Bronchial epithelial cell (primary cell): ENCODE measurements around the gene CXCR4. TPM values are rescaled to one million over a fixed set of nuclear protein-coding genes. Genes with fewer than 3 reads are reported as not detected.

Source experiments
- DNase-seq: peaks from one replicate; pipeline ENCODE4 v3.0.0-alpha.2; 2010; ENCODE audit warnings: low read depth
- FAIRE-seq: peaks from 2 replicates; lab custom pipeline; 2011; peaks lifted over from hg19 to GRCh38; lab: Jason Lieb, UNC
- H3K27me3 ChIP-seq: 2 replicates; pipeline ENCODE4 v1.5.1; 2011; ENCODE audit warnings: low read length; ENCODE audit not compliant: control insufficient read depth, insufficient read depth
- H3K36me3 ChIP-seq: 2 replicates; pipeline ENCODE4 v1.5.1; 2011; ENCODE audit warnings: low read length; ENCODE audit not compliant: control insufficient read depth, insufficient read depth
- H3K4me3 ChIP-seq: 2 replicates; pipeline ENCODE4 v1.5.1; 2011; ENCODE audit warnings: mild to moderate bottlenecking, low read depth, low read length, control low read depth
- CTCF ChIP-seq: IDR thresholded peaks from 2 replicates; pipeline ENCODE4 v1.5.1; 2011; ENCODE audit warnings: mild to moderate bottlenecking, moderate library complexity, low read length, control low read depth, inconsistent platforms; ENCODE audit not compliant: insufficient read depth, severe bottlenecking
- total RNA-seq: library from RNA; depleted of rRNA; stranded (reverse); fragments of >200 nt; gene quantifications from 2 replicates; pipeline ENCODE4 v1.2.1, GENCODE V29; 2014

CXCR4 gene
- total RNA-seq, 1 donor from 2014 or later, result under 0.01 TPM

- FAIRE-seq, result no peak
- no peak for DNase-seq
- TF ChIP-seq CTCF, result no peak
- Histone ChIP-seq H3K27me3 (peaks cover 27% of the 10 kb centered on the region), H3K36me3 (no peaks in the 10 kb centered on the region), H3K4me3 (no peak overlapping the region)
Observed at GRCh38 chr2:136121204-136121910, 3.4 kb upstream of the CXCR4 start.

- no peak for FAIRE-seq
- DNase-seq, result no peak
- Histone ChIP-seq H3K36me3 (no peaks in the 10 kb centered on the region), H3K27me3 (peaks cover 34% of the 10 kb centered on the region), H3K4me3 (no peak overlapping the region)
- TF ChIP-seq CTCF, result no peak
Observed at GRCh38 chr2:136119717-136120675, 2.0 kb upstream of the CXCR4 start.

GRCh38 chr2:136118819-136119716 lies 1.1 kb upstream of the CXCR4 start:
- FAIRE-seq, result no peak

GRCh38 chr2:136117391-136117841 lies 533 bp downstream of the CXCR4 start:
- Histone ChIP-seq H3K4me3 (no peak overlapping the region), H3K36me3 (no peaks in the 10 kb centered on the region), H3K27me3 (peaks cover 42% of the 10 kb centered on the region)
- TF ChIP-seq CTCF, result no peak
- FAIRE-seq, result no peak
- DNase-seq, result no peak

More at GRCh38 chr2:136118819-136119716, 1.1 kb upstream of the CXCR4 start:
- peaks cover 39% of the 10 kb centered on the region for H3K27me3 ChIP-seq
- TF ChIP-seq CTCF, result no peak
- DNase-seq, result no peak
- no peaks in the 10 kb centered on the region for H3K36me3 ChIP-seq
- no peak overlapping the region for H3K4me3 ChIP-seq

GRCh38 chr2:136116813-136117390 lies 1.0 kb downstream of the CXCR4 start:
- no peak for TF ChIP-seq CTCF
- no peaks in the 10 kb centered on the region for H3K36me3 ChIP-seq
- H3K4me3 ChIP-seq, result no peak overlapping the region
- H3K27me3 ChIP-seq, result peaks cover 42% of the 10 kb centered on the region
- FAIRE-seq (no peak), DNase-seq (no peak)
